AG04449 (cell line): ENCODE results near the gene TTLL5.

Experiments used
- CTCF ChIA-PET: fragments of 350-600 bp; formaldehyde crosslinking; extraction: SDS; loops from one replicate; lab custom pipeline; 2021; ENCODE audit warnings: antibody characterized with exemption; lab: Yijun Ruan, JAX
- POLR2A ChIA-PET: fragments of 400-600, 350-600 bp; formaldehyde crosslinking; extraction: SDS; loops from one replicate; lab custom pipeline; 2020; ENCODE audit warnings: antibody characterized with exemption, inconsistent platforms; lab: Yijun Ruan, JAX
- DNase-seq: peaks from one replicate; pipeline ENCODE4 v3.0.0-alpha.2; 2010; ENCODE audit warnings: low read depth, low spot score
- H3K4me3 ChIP-seq: 2 replicates; pipeline ENCODE4 v1.5.1; 2011; ENCODE audit warnings: low read depth, mild to moderate bottlenecking, control low read depth, low read length
- CTCF ChIP-seq: IDR thresholded peaks from one replicate; pipeline ENCODE4 v1.5.1; 2011; ENCODE audit warnings: mild to moderate bottlenecking, moderate library complexity, low read length, control low read depth, inconsistent platforms; ENCODE audit not compliant: insufficient read depth; ENCODE audit errors: missing control alignments

The TTLL5 gene

GRCh38 chr14:75631453-75631831, 29.6 kb upstream of the TTLL5 start:
- no peak overlapping the region for H3K4me3 ChIP-seq
- ChIA-PET POLR2A (no interaction called here), CTCF (interaction anchor here (1.0 to 2.4 kb wide), 3 partner anchors 21 to 54 kb away, joined by 3 to 10 read pairs (median 6); partner anchors contain the start of gene FLVCR2)
- TF ChIP-seq CTCF = no peak
- DNase-seq = no peak

- no peak for DNase-seq
- TF ChIP-seq CTCF = no peak
- CTCF ChIA-PET = interaction anchor here (0.7 to 2.5 kb wide), 5 partner anchors 9 to 57 kb away, joined by 3 to 9 read pairs (median 4); no protein-coding TSS in a partner anchor
- H3K4me3 ChIP-seq = no peak overlapping the region
- POLR2A ChIA-PET = no interaction called here
Observed at GRCh38 chr14:75634848-75635247, 26.2 kb upstream of the TTLL5 start.

GRCh38 chr14:75636100-75636692, 24.9 kb upstream of the TTLL5 start:
- ChIA-PET POLR2A (interaction anchor here (0.6 to 1.2 kb wide), 2 partner anchors 25 to 75 kb away, joined by 3 to 4 read pairs; partner anchors contain the start of genes ERG28 and TTLL5), CTCF (interaction anchor here (1.0 to 2.3 kb wide), 5 partner anchors 8 to 75 kb away, joined by 3 to 19 read pairs (median 7); no protein-coding TSS in a partner anchor)
- DNase-seq = no peak
- TF ChIP-seq CTCF = no peak
- no peak overlapping the region for H3K4me3 ChIP-seq

GRCh38 chr14:75640876-75641275, 20.2 kb upstream of the TTLL5 start:
- CTCF ChIA-PET = interaction anchor here (1.3 to 2.8 kb wide), 3 partner anchors 10 to 63 kb away, joined by 3 to 12 read pairs (median 11); partner anchors contain the start of gene FLVCR2
- POLR2A ChIA-PET = no interaction called here
- H3K4me3 ChIP-seq = no peak overlapping the region
- no peak for TF ChIP-seq CTCF
- no peak for DNase-seq

GRCh38 chr14:75643985-75644384, 17.1 kb upstream of the TTLL5 start:
- POLR2A ChIA-PET = no interaction called here

More at GRCh38 chr14:75643985-75644384, 17.1 kb upstream of the TTLL5 start:
- CTCF ChIA-PET = interaction anchor here (0.6 to 1.0 kb wide), 2 partner anchors 10 to 12 kb away, joined by 3 to 4 read pairs; no protein-coding TSS in a partner anchor
- TF ChIP-seq CTCF = no peak
- no peak overlapping the region for H3K4me3 ChIP-seq
- DNase-seq = no peak
